HEK293 (cell line): ENCODE measurements around the gene S100B.

Experiments used
- GLI2 ChIP-seq: fragments of 450-650 bp; formaldehyde crosslinking; IDR thresholded peaks from 2 replicates; pipeline ENCODE4; 2017; ENCODE audit warnings: missing biosample characterization, missing genetic modification characterization, low read depth, borderline replicate concordance
- MZF1 ChIP-seq: fragments of 450-650 bp; formaldehyde crosslinking; IDR thresholded peaks from 2 replicates; pipeline ENCODE4 v1.5.1; 2017; ENCODE audit warnings: missing biosample characterization, missing genetic modification characterization, borderline replicate concordance
- REPIN1 ChIP-seq: fragments of 450-650 bp; formaldehyde crosslinking; IDR thresholded peaks from 2 replicates; pipeline ENCODE4 v1.5.1; 2017; ENCODE audit warnings: missing biosample characterization, missing genetic modification characterization, low read depth
- ZBTB8A ChIP-seq: fragments of 450-650 bp; formaldehyde crosslinking; IDR thresholded peaks from 2 replicates; pipeline ENCODE4 v1.5.1; 2016; ENCODE audit warnings: missing biosample characterization, missing genetic modification characterization
- ZNF175 ChIP-seq: fragments of 450-650 bp; formaldehyde crosslinking; IDR thresholded peaks from 2 replicates; pipeline ENCODE4 v1.5.1; 2016; ENCODE audit warnings: missing biosample characterization, missing genetic modification characterization
- ZNF248 ChIP-seq: fragments of 450-650 bp; formaldehyde crosslinking; IDR thresholded peaks from 2 replicates; pipeline ENCODE4 v1.5.1; 2017; ENCODE audit warnings: missing biosample characterization, missing genetic modification characterization
- ZNF514 ChIP-seq: fragments of 450-650 bp; formaldehyde crosslinking; IDR thresholded peaks from 2 replicates; pipeline ENCODE4 v1.5.1; 2016; ENCODE audit warnings: missing biosample characterization, missing genetic modification characterization
- ZNF529 ChIP-seq: fragments of 450-650 bp; formaldehyde crosslinking; IDR thresholded peaks from 2 replicates; pipeline ENCODE4 v1.5.1; 2017; ENCODE audit warnings: missing genetic modification characterization, missing biosample characterization; ENCODE audit not compliant: insufficient replicate concordance
- ZNF544 ChIP-seq: fragments of 450-650 bp; formaldehyde crosslinking; IDR thresholded peaks from 2 replicates; pipeline ENCODE4 v1.5.0; 2017; ENCODE audit warnings: missing biosample characterization, missing genetic modification characterization
- ZNF623 ChIP-seq: fragments of 450-650 bp; formaldehyde crosslinking; IDR thresholded peaks from 2 replicates; pipeline ENCODE4 v1.5.1; 2016; ENCODE audit warnings: missing biosample characterization, missing genetic modification characterization
- ZNF670 ChIP-seq: fragments of 450-650 bp; formaldehyde crosslinking; IDR thresholded peaks from 2 replicates; pipeline ENCODE4 v1.5.1; 2016; ENCODE audit warnings: missing biosample characterization, missing genetic modification characterization, low read depth
- TF ChIP-seq, protein P1 (sequence below): fragments of 450-650 bp; formaldehyde crosslinking; IDR thresholded peaks from 2 replicates; pipeline ENCODE4 v1.5.1; 2016; ENCODE audit warnings: missing biosample characterization, missing genetic modification characterization
- TF ChIP-seq, protein P2 (sequence below): fragments of 450-650 bp; formaldehyde crosslinking; IDR thresholded peaks from 2 replicates; pipeline ENCODE4 v1.5.1; 2016; ENCODE audit warnings: missing biosample characterization, missing genetic modification characterization
- TF ChIP-seq, protein P3 (sequence below): fragments of 450-650 bp; formaldehyde crosslinking; IDR thresholded peaks from 2 replicates; pipeline ENCODE4 v1.5.1; 2016; ENCODE audit warnings: missing biosample characterization, missing genetic modification characterization
- TF ChIP-seq, protein P4 (sequence below): fragments of 450-650 bp; formaldehyde crosslinking; IDR thresholded peaks from 2 replicates; pipeline ENCODE4 v1.5.1; 2016; ENCODE audit warnings: missing biosample characterization, missing genetic modification characterization, low read depth
- TF ChIP-seq, protein P5 (sequence below): fragments of 450-650 bp; formaldehyde crosslinking; IDR thresholded peaks from 2 replicates; pipeline ENCODE4 v1.5.1; 2016; ENCODE audit warnings: missing biosample characterization, missing genetic modification characterization
- TF ChIP-seq, protein P6 (sequence below): fragments of 450-650 bp; formaldehyde crosslinking; IDR thresholded peaks from 2 replicates; pipeline ENCODE4 v1.5.1; 2017; ENCODE audit warnings: missing biosample characterization, missing genetic modification characterization

Gene S100B

DNA sequence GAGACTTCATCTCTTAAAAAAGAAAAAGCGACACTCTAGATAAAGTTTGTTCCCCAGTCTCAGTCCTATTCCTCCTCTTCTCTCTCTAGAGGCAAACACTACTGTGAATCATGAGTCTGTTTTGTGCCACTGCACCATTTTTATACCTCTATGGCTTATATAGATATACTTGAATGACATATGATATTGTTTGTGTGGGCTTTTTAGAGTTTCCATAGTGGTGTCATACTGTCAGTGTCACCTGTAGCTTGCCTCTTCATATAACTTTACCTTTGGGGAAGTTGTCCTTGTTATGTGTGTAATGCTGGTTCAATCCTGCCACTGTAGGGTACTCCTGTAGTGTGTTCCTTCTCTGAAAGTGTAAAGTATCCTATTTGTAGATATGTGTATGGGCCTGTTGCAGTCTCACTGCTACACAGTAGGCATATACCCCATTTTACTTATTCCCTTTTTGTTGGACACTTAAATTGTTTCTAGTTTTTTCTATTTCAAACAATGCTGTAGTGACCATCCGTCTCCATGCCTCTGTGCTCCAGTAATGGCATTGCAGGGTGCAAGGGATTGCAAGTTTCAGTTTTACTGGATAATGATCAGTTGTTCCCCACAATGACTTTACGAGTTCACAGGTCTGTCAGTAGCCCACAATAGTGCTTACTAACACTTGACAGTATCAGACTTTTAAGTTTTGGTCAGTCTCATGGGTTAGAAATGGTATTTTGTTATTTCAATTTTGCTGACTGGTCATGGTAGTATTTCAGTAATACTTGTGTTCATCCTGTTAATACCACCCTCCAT lies 33.3 kb upstream of the S100B start (continued):
- TF ChIP-seq, protein P1, sequence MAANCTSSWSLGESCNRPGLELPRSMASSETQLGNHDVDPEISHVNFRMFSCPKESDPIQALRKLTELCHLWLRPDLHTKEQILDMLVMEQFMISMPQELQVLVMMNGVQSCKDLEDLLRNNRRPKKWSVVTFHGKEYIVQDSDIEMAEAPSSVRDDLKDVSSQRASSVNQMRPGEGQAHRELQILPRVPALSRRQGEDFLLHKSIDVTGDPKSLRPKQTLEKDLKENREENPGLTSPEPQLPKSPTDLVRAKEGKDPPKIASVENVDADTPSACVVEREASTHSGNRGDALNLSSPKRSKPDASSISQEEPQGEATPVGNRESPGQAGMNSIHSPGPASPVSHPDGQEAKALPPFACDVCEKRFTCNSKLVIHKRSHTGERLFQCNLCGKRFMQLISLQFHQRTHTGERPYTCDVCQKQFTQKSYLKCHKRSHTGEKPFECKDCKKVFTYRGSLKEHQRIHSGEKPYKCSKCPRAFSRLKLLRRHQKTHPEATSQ (tag by site-specific recombination) = no peak
- no peak for TF ChIP-seq REPIN1
- TF ChIP-seq ZNF529 (tag by site-specific recombination) = no peak
- TF ChIP-seq ZNF175 (tag by site-specific recombination) = no peak
- TF ChIP-seq ZBTB8A (tag by site-specific recombination) = no peak
- TF ChIP-seq, protein P2, sequence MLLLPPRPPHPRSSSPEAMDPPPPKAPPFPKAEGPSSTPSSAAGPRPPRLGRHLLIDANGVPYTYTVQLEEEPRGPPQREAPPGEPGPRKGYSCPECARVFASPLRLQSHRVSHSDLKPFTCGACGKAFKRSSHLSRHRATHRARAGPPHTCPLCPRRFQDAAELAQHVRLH (tag by site-specific recombination) = no peak
- TF ChIP-seq, protein P3, sequence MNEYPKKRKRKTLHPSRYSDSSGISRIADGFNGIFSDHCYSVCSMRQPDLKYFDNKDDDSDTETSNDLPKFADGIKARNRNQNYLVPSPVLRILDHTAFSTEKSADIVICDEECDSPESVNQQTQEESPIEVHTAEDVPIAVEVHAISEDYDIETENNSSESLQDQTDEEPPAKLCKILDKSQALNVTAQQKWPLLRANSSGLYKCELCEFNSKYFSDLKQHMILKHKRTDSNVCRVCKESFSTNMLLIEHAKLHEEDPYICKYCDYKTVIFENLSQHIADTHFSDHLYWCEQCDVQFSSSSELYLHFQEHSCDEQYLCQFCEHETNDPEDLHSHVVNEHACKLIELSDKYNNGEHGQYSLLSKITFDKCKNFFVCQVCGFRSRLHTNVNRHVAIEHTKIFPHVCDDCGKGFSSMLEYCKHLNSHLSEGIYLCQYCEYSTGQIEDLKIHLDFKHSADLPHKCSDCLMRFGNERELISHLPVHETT = no peak
- no peak for TF ChIP-seq ZNF514 (tag by site-specific recombination)
- no peak for TF ChIP-seq ZNF670
- peak; percentile 98; the same call in 1 of the 2 replicates for TF ChIP-seq MZF1
- TF ChIP-seq, protein P4, sequence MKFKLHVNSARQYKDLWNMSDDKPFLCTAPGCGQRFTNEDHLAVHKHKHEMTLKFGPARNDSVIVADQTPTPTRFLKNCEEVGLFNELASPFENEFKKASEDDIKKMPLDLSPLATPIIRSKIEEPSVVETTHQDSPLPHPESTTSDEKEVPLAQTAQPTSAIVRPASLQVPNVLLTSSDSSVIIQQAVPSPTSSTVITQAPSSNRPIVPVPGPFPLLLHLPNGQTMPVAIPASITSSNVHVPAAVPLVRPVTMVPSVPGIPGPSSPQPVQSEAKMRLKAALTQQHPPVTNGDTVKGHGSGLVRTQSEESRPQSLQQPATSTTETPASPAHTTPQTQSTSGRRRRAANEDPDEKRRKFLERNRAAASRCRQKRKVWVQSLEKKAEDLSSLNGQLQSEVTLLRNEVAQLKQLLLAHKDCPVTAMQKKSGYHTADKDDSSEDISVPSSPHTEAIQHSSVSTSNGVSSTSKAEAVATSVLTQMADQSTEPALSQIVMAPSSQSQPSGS (tag by site-specific recombination) = no peak
- no peak for TF ChIP-seq ZNF248 (tag by site-specific recombination)
- TF ChIP-seq, protein P5, sequence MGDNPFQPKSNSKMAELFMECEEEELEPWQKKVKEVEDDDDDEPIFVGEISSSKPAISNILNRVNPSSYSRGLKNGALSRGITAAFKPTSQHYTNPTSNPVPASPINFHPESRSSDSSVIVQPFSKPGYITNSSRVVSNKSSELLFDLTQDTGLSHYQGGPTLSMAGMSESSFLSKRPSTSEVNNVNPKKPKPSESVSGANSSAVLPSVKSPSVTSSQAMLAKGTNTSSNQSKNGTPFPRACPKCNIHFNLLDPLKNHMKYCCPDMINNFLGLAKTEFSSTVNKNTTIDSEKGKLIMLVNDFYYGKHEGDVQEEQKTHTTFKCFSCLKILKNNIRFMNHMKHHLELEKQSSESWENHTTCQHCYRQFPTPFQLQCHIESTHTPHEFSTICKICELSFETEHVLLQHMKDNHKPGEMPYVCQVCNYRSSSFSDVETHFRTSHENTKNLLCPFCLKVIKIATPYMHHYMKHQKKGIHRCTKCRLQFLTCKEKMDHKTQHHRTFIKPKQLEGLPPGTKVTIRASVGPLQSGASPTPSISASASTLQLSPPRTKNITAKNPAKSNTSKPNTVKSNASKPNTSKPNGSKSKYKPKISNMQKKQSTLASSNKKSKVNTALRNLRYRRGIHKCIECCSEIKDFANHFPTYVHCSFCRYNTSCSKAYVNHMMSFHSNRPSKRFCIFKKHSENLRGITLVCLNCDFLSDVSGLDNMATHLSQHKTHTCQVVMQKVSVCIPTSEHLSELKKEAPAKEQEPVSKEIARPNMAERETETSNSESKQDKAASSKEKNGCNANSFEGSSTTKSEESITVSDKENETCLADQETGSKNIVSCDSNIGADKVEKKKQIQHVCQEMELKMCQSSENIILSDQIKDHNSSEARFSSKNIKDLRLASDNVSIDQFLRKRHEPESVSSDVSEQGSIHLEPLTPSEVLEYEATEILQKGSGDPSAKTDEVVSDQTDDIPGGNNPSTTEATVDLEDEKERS (tag by site-specific recombination) = no peak
- TF ChIP-seq GLI2 (tag by site-specific recombination) = no peak
- no peak for TF ChIP-seq ZNF623 (tag by site-specific recombination)
- no peak for TF ChIP-seq ZNF544 (tag by site-specific recombination)
- TF ChIP-seq, protein P6, sequence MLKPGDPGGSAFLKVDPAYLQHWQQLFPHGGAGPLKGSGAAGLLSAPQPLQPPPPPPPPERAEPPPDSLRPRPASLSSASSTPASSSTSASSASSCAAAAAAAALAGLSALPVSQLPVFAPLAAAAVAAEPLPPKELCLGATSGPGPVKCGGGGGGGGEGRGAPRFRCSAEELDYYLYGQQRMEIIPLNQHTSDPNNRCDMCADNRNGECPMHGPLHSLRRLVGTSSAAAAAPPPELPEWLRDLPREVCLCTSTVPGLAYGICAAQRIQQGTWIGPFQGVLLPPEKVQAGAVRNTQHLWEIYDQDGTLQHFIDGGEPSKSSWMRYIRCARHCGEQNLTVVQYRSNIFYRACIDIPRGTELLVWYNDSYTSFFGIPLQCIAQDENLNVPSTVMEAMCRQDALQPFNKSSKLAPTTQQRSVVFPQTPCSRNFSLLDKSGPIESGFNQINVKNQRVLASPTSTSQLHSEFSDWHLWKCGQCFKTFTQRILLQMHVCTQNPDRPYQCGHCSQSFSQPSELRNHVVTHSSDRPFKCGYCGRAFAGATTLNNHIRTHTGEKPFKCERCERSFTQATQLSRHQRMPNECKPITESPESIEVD (tag by site-specific recombination) = peak; percentile 28; the same call in 1 of the 2 replicates
- TF ChIP-seq, all 188 proteins: peak for 4
